Suprapubic skin (tissue), 4 donors: ENCODE data around the gene CIRBP. TPM values are rescaled to one million over a fixed set of nuclear protein-coding genes. Genes with fewer than 3 reads are reported as not detected.

Experiments
- DNase-seq, 2 donors: peaks; one replicate each; pipeline ENCODE4 v3.0.0-alpha.2; 2019; ENCODE audit warnings: low spot score in 2 of 2
- H3K27ac ChIP-seq: fragments of 200-600 bp; sonication (generic); one replicate; pipeline ENCODE4 v1.5.1; 2019
- H3K27me3 ChIP-seq: fragments of 200-600 bp; sonication (generic); one replicate; pipeline ENCODE4 v1.5.1; 2019
- H3K36me3 ChIP-seq: fragments of 200-600 bp; sonication (generic); one replicate; pipeline ENCODE4 v1.5.1; 2019
- H3K4me1 ChIP-seq: fragments of 200-600 bp; sonication (generic); one replicate; pipeline ENCODE4 v1.5.1; 2019
- H3K4me3 ChIP-seq: fragments of 200-600 bp; sonication (generic); one replicate; pipeline ENCODE4 v1.5.1; 2019; ENCODE audit warnings: mild to moderate bottlenecking
- H3K9me3 ChIP-seq: fragments of 200-600 bp; sonication (generic); one replicate; pipeline ENCODE4 v1.5.1; 2019
- EP300 ChIP-seq: sonication (generic); formaldehyde crosslinking; IDR thresholded peaks from one replicate; pipeline ENCODE4 v1.6.1; 2017; ENCODE audit warnings: antibody characterized with exemption
- POLR2A ChIP-seq, 2 donors: fragments of 450-650 bp; IDR thresholded peaks; one replicate each; pipeline ENCODE4 v1.6.1; 2017; ENCODE audit warnings: antibody characterized with exemption in 2 of 2, mild to moderate bottlenecking in 2 of 2, moderate library complexity in 2 of 2
- POLR2AphosphoS5 ChIP-seq, 3 donors: sonication (generic); formaldehyde crosslinking; IDR thresholded peaks; one replicate each; pipeline ENCODE4 v1.6.1; 2017; ENCODE audit warnings: antibody characterized with exemption in 3 of 3
- WGBS: methylation state at CpG from one replicate; pipeline ENCODE4 v1.1.5; 2018; 5-methylcytosine and 5-hydroxymethylcytosine counted together
- total RNA-seq, 4 donors: library from RNA; depleted of rRNA; stranded (reverse); fragments of >200 nt; gene quantifications; one replicate each; pipeline ENCODE4 v1.1.0, GENCODE V29; 2016
- TF ChIP-seq, protein P1 (sequence below), 2 donors: fragments of 200-600 bp in 1 of 2; fragments of 450-650 bp in 1 of 2; sonication (generic) in 1 of 2; IDR thresholded peaks; one replicate each; pipeline ENCODE4 v1.5.1; 2016 to 2019; ENCODE audit warnings: antibody characterized with exemption in 2 of 2, mild to moderate bottlenecking in 1 of 2, moderate library complexity in 1 of 2

The CIRBP gene
- total RNA-seq, 4 donors from 2014 or later = 338 to 672 (median 451) TPM

DNA sequence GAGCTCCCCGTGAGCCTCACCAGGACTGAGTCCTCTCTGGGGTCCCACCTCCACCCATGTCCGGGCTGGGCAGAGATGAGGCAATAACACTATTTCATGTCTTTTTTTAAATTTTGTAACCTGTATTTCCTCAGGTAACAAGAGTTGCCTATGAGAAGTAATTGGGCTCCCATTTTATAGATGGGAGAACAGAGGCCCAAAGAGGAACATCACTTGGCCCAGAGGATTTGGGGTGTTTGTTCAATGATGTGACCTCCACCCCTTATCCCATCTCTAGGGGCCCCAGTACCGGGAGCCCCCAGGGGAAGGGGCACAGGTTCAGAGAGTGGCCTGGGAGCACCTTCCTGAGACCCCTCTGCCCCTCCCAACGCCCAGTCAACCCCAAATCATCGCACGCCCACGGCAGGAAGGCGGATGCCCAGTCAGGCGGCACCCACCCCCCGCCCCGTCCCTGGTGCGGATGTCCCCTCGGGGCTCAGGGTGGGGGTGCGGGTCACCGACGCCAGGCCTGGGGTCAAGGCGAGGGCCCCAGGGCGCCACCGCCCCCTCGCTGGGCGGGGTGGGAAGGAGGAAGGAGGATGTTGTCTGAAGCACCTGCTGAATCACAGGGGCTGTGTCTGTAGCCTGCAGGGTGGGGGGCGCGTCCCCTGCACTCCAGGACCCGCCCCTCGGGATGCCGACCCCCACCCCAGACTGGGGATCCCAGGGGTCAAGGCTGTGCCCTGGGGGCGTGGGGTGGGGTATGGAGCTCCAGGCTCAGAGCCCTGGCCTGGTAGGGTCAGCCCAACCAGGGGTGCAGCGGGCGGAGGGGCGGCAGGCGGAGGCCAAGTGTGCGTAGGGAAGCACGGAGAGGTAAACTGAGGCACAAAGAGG, 9.0 kb upstream of the CIRBP start:
- DNase-seq = no peak
- 6% methylated on average over 16 of the region's 33 CpGs for WGBS
- H3K9me3 ChIP-seq = no peaks in the 10 kb centered on the region
- peak overlapping the region; percentile 92 for H3K27ac ChIP-seq
- no peaks in the 10 kb centered on the region for H3K27me3 ChIP-seq
- peak overlapping the region; percentile 59 for H3K4me3 ChIP-seq
- TF ChIP-seq, protein P1, sequence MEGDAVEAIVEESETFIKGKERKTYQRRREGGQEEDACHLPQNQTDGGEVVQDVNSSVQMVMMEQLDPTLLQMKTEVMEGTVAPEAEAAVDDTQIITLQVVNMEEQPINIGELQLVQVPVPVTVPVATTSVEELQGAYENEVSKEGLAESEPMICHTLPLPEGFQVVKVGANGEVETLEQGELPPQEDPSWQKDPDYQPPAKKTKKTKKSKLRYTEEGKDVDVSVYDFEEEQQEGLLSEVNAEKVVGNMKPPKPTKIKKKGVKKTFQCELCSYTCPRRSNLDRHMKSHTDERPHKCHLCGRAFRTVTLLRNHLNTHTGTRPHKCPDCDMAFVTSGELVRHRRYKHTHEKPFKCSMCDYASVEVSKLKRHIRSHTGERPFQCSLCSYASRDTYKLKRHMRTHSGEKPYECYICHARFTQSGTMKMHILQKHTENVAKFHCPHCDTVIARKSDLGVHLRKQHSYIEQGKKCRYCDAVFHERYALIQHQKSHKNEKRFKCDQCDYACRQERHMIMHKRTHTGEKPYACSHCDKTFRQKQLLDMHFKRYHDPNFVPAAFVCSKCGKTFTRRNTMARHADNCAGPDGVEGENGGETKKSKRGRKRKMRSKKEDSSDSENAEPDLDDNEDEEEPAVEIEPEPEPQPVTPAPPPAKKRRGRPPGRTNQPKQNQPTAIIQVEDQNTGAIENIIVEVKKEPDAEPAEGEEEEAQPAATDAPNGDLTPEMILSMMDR (IDR thresholded peaks at IDR 0.05) = no peak
- peak in 1 of 3 donors; percentile 24 for TF ChIP-seq POLR2AphosphoS5 (IDR thresholded peaks at IDR 0.05)
- H3K36me3 ChIP-seq = peaks cover 31% of the 10 kb centered on the region
- peaks cover 89% of the 10 kb centered on the region for H3K4me1 ChIP-seq

DNA sequence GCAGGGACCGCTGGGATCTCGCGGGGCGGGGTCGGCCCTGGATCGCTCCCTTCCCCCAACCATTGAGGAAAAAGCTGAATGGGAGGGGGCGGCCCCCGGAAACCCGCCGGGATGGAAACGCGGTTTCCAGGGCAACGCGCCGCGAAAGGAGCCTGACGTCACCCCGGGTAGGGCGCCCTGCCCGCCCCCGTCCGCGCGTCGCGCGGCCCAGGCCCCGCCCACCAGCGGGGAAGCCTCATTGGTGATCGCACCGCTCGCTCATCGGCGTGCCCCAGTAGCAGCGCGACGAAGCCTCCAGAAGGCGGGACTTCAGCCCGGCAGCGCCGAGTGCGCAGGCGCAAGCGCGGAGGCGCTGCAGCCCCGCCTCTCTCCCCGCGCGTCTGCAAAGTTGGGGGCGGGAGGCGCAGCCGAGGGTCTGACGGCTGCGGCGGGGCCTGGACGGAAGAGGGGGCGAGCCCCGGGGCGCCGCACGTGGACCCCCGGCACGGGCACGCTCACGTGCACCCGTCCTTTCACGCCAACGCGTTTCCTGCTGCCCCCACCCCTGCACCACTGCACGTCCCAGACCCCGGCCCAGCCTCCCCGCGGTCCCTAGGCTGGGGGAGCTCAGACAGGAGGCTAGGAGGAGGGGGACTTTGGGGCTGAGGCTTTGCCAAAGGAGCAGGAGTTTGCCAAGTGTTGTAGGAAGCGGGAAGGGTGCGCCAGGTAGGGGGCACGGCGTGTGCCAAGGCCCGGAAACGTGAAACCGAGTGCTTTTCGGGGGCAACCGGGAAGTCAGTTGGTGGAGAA, 8.2 kb upstream of the CIRBP start:
- Histone ChIP-seq H3K27me3 (no peaks in the 10 kb centered on the region), H3K36me3 (peaks cover 23% of the 10 kb centered on the region), H3K27ac (peak overlapping the region; percentile 92), H3K4me3 (peak overlapping the region; percentile 59), H3K9me3 (no peaks in the 10 kb centered on the region), H3K4me1 (peaks cover 89% of the 10 kb centered on the region)
- peak in 1 of 3 donors; percentile 38 for TF ChIP-seq POLR2AphosphoS5 (IDR thresholded peaks at IDR 0.05)
- TF ChIP-seq, protein P1 (IDR thresholded peaks at IDR 0.05) = no peak
- TF ChIP-seq POLR2A (IDR thresholded peaks at IDR 0.05) = peak in 1 of 2 donors; percentile 29
- no peak for TF ChIP-seq EP300
- 1% methylated on average over 26 of the region's 83 CpGs for WGBS
- DNase-seq = peak; percentile 97

DNA sequence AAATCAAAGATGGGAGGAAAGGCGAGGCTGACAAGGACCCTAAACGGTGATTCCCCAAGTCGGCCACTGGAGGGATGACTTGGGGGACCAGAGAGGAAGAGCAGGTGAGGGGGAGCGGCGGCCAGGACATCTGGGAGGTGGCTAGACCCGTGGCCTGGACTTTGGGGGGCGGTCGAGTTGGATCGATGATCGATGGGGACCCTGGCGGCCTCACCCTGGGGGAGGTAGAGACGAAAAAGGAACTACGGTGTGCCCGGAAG, 7.7 kb upstream of the CIRBP start:
- Histone ChIP-seq H3K27ac (peak overlapping the region; percentile 92), H3K27me3 (no peaks in the 10 kb centered on the region), H3K4me1 (peaks cover 92% of the 10 kb centered on the region), H3K9me3 (no peaks in the 10 kb centered on the region), H3K36me3 (peaks cover 18% of the 10 kb centered on the region), H3K4me3 (peak overlapping the region; percentile 59)
- WGBS = 7% methylated on average over 14 of the region's 14 CpGs
- TF ChIP-seq POLR2AphosphoS5 (IDR thresholded peaks at IDR 0.05) = no peak
- TF ChIP-seq, protein P1 (IDR thresholded peaks at IDR 0.05) = no peak
- no peak for DNase-seq

DNA sequence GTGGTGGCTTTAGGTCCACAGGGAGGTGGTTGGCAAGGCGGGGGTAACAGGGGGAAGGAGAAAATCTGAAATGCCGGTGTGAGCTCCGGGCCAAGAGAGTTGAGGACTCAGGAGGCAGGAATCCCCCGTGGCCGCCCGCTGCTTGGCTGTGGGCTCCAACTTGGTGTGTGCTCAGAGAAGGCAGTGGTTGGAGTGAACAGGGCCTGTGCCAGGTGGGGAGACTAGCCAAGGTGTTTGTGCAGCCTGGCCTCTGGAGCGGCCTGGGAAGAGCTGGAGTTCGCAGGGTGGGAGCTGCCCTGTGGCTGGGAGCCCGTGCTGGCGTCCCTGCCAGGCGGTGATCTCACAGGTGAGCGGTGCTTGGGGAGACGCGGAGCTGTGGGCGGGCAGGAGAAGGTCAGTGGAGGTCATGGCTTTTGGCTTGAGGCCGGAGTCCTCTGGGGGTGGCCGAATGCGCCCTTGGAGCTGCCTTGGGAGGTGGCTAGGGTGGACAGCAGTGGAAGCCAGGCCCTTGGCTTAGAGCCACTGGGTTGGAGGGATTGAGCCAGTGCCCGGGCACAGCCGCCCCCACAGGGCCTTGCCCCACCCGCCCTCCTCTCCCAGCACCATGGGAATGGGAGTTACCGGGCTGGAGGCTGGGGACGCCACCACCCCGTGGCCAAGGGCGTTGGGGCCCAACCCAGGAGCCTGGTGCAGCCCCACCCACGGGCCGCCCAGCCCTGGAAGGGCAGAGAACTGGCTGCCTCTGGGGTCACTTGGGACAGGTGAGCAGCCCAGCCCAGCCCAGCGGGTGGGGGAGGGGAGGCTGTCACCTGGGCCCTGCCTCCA, 7.1 kb upstream of the CIRBP start:
- peak overlapping the region; percentile 59 for H3K4me3 ChIP-seq
- peak overlapping the region; percentile 92 for H3K27ac ChIP-seq
- TF ChIP-seq EP300 (no peak), POLR2AphosphoS5 (IDR thresholded peaks at IDR 0.05) (peak in 1 of 3 donors; percentile 25)
- peak in 1 of 2 donors; percentile 88 for DNase-seq
- 18% methylated on average over 15 of the region's 28 CpGs for WGBS
- H3K9me3 ChIP-seq = no peaks in the 10 kb centered on the region
- H3K36me3 ChIP-seq = peaks cover 12% of the 10 kb centered on the region
- peaks cover 94% of the 10 kb centered on the region for H3K4me1 ChIP-seq
- no peaks in the 10 kb centered on the region for H3K27me3 ChIP-seq

DNA sequence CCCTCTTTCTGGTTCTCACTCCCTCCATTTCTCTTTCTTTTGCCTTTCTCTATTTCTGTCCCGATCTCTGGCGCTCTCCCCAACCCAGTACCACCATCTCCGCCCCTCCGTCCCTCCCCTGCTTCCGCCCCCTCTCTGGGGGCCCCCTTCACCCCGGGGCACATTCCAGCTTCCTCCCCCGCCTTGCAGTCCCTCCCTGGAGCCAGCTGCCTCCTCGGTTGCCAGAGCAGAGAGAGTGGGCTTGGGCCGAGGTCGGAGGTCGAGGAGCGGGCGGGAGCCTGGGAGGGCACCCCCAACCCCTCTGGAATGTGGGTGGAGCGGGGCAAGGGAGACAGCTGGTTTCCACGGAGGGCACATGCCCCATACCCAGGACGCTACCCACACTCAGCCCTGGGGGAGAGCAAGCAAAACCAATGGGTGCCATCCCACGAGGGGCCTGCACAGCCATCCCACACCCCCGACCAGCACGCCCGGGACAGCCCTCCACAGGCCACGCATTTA, 6.5 kb upstream of the CIRBP start:
- peaks cover 6% of the 10 kb centered on the region for H3K36me3 ChIP-seq
- H3K9me3 ChIP-seq = no peaks in the 10 kb centered on the region
- 26% methylated on average over 13 of the region's 21 CpGs for WGBS
- H3K27me3 ChIP-seq = no peaks in the 10 kb centered on the region
- no peak for DNase-seq
- peak overlapping the region; percentile 59 for H3K4me3 ChIP-seq
- TF ChIP-seq POLR2A (IDR thresholded peaks at IDR 0.05) (no peak), EP300 (no peak), POLR2AphosphoS5 (IDR thresholded peaks at IDR 0.05) (no peak)
- TF ChIP-seq, protein P1 (IDR thresholded peaks at IDR 0.05) = no peak
- H3K27ac ChIP-seq = peak overlapping the region; percentile 92
- H3K4me1 ChIP-seq = peaks cover 94% of the 10 kb centered on the region
